KOPT-K1 (cell line): ENCODE data around the gene ATL3.
"Not testable (repeated sequence)": the region's sequence is repeated elsewhere in the genome, so short reads cannot be mapped to it uniquely, and the experiment has no call there.

Source experiments
- H3K27ac ChIP-seq: fragments of 200-600 bp; sonication (generic); 2 replicates; pipeline ENCODE4 v1.5.1; 2016; ENCODE audit warnings: antibody characterized with exemption, mild to moderate bottlenecking, low read depth, low read length; ENCODE audit not compliant: poor library complexity, severe bottlenecking
- H3K36me3 ChIP-seq: fragments of 200-600 bp; sonication (generic); 2 replicates; pipeline ENCODE4 v1.5.1; 2017; ENCODE audit warnings: antibody characterized with exemption, mild to moderate bottlenecking, low read length, moderate library complexity; ENCODE audit not compliant: insufficient read depth
- H3K9me3 ChIP-seq: fragments of 200-600 bp; sonication (generic); 2 replicates; pipeline ENCODE4 v1.5.1; 2017; ENCODE audit warnings: antibody characterized with exemption, low read length, mild to moderate bottlenecking; ENCODE audit not compliant: insufficient read depth, poor library complexity, severe bottlenecking

Gene ATL3

DNA sequence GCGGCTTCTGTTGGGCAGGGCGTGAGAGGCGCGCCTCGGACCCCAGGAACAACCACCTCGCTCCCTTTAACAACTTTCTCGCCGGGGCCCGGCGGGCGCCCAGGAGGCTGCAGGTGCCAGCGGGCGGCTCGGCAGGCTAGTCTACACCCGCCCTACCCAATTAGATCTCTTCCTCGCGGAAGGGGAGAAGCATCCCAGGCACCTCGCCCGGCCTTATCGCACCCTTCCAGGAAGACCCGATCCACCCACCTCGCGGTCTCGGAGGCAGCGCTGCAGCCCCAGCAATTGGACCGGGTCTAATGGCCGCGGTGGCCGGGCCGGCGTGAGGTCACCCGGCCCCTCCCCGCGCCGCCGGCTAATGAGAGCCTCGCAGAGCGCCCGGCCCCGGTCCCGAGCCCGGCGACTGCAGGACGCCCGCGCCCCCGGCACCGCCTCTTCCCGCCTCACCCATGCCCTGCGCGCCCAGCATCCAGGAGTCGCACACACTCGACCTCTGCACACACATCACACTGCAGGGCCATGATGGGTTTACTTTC is 57.0 kb downstream of the ATL3 start, which contains the start of gene PLAAT3:
Gene PLAAT3, minus strand, starts transcription at position 298 of the 536 bp plus-strand sequence. CDS start 419 bp downstream, outside the sequence.
- Histone ChIP-seq H3K27ac (no peak within 1 kb of the TSS), H3K9me3 (no peaks in the 10 kb centered on the region), H3K36me3 (no peaks in the 10 kb centered on the region)

DNA sequence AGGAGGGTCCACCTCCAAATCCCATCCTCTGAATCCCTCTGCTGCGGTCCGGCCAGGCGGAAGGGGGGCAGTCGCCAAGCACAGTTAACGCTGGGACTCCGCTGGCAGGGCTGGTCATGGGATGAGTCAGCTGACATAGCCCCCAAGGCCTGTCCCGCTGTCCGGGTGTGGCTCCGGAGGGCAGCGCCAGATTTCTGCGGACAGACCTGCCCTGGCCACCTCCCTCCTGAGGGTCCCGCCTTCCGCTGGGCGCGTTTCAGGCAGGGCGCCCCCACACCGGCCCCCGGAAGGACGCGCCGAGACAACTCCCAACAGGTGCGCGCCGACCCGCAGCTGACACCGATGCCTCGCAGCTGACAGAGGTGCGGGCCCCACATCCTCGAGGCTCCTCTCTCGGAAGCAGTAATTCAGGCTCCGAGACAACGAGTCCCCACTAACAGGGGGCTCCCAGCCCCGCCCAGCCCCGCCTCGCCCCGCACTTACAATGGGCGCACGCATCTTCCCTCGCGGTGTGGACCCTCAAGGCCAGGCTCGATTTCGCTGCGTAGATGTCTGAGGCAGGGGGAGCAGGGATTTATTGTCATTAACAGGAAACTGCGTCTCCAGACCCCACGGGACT is 57.5 kb downstream of the ATL3 start:
- Histone ChIP-seq H3K27ac (no peak overlapping the region), H3K9me3 (no peaks in the 10 kb centered on the region)

DNA sequence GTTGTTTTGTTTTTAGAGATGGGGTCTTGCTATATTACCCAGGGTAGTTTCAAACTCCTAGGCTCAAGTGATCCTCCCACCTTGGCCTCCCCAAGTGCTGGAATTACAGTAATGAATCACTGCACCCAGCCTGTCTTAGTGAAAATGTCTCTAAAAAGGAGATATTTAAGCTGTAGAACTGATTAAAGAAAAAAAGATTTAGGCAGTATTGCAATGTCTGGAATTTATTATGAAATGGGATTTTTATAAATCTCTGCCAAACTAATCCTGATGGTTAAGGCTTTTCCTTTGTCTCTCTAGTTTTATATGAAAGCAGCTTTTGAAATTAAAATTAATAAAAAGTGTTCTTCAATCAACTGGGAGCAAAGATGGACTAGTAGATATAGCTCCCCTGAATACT is 59.0 kb downstream of the ATL3 start:
- Histone ChIP-seq H3K9me3 (no peaks in the 10 kb centered on the region), H3K27ac (no peak overlapping the region), H3K36me3 (no peaks in the 10 kb centered on the region)

More for the DNA sequence above, 57.5 kb downstream of the ATL3 start:
- H3K36me3 ChIP-seq, result no peaks in the 10 kb centered on the region

DNA sequence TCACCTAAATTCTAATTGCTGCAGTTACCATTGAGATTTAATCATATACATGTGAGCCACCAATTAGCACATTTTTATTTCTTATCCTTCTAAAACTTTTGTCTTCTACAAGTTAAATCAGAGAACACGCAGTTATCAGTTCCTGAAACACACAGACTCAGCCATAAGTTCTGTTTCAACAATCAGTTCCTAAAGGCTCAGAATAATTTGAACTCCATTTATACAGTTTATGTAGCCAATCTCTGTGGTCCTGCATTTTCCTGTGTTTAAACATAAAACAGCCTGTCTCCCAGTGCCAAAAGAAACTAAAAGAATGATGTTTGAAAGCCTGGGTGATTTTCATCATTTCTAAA is 59.8 kb downstream of the ATL3 start:
- Histone ChIP-seq H3K9me3 (no peaks in the 10 kb centered on the region), H3K27ac (no peak overlapping the region), H3K36me3 (no peaks in the 10 kb centered on the region)

DNA sequence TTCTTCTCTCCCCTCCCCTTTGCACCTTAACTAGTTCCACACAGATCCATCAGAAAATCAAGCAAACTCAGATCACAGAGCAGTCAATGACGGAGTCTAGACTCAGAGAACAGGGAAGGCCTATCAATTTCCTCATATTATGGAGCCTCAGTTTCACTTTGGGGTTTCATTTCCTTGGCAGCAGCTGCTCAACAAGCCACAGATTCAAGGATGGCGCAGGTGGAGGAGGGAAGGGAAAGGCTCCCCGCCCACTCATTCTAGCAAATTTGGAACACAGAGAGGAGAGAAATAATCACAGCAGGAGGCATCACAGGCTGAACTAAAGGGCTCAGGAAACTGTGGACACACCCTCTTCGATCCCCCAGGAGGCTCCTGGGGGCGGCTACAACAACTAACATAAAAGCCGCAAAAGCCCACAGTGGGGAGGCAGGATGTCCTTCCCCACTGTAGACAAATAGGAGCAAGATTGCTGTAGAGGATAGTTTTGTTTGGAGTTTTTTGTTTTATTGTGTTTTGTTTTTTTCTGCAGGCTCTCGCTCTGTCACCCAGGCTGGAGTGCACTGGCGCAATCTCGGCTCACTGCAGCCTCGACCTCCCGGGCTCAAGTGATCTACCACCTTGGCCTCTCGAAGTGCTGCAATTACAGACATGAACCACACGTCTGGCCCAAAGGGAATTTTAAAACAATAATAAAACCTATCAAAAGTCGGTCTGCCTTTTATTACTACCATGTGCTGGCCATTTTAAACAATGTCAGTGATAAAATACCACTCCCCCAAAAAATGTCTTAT is 60.4 kb downstream of the ATL3 start:
- Histone ChIP-seq H3K27ac (no peak overlapping the region), H3K36me3 (no peaks in the 10 kb centered on the region), H3K9me3 (no peaks in the 10 kb centered on the region)

DNA sequence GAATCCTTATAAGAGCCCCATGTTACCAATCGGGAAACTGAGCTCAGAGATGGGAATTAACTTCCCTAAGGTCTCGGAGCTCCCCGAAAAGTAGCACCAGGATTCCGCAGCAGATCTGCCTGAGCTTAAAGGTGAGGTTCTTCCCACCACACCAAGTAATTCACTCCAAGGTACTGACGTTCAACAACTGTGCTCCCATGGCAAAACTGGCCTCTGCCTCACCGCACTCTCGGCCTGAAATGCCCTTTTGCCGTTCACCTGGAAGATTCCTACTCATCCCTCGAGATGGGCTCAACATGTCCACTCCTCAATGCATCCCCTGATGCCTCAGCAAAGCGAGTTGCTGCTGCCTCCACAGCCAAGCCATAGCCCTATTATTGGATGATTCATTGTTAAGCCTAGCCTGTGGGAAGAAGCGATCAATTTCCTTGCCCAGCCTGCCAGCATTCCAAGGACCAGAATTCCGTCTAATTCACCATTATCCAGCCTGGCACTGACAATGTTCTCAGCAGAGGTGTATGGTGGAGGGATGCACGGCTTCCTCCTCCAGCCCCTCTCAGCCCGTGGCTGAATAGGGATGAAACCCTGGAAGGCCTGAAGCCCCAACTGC is 61.1 kb downstream of the ATL3 start:
- no peak overlapping the region for H3K27ac ChIP-seq
- no peaks in the 10 kb centered on the region for H3K9me3 ChIP-seq
- no peaks in the 10 kb centered on the region for H3K36me3 ChIP-seq

DNA sequence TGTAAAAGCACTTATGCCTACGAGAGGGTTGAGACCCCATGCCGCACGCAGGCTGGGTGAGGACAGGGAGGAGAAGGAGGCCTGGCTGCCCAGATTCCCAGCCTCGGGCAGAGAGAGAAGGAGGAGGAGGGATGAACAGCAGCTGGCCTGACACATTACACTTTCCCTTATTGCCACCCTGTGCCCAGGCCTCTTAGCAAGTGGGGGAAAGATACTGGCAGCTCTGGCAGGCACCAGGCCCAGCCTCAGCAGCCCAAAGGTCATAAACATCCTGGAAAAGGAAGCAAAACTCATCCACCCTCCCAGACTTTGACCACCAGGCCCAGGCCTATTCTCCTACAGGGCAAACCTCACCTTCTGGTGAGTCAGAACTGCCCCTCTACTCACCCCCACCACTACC is 61.6 kb downstream of the ATL3 start:
- H3K9me3 ChIP-seq, result no peaks in the 10 kb centered on the region
- no peaks in the 10 kb centered on the region for H3K36me3 ChIP-seq
- H3K27ac ChIP-seq, result no peak overlapping the region

DNA sequence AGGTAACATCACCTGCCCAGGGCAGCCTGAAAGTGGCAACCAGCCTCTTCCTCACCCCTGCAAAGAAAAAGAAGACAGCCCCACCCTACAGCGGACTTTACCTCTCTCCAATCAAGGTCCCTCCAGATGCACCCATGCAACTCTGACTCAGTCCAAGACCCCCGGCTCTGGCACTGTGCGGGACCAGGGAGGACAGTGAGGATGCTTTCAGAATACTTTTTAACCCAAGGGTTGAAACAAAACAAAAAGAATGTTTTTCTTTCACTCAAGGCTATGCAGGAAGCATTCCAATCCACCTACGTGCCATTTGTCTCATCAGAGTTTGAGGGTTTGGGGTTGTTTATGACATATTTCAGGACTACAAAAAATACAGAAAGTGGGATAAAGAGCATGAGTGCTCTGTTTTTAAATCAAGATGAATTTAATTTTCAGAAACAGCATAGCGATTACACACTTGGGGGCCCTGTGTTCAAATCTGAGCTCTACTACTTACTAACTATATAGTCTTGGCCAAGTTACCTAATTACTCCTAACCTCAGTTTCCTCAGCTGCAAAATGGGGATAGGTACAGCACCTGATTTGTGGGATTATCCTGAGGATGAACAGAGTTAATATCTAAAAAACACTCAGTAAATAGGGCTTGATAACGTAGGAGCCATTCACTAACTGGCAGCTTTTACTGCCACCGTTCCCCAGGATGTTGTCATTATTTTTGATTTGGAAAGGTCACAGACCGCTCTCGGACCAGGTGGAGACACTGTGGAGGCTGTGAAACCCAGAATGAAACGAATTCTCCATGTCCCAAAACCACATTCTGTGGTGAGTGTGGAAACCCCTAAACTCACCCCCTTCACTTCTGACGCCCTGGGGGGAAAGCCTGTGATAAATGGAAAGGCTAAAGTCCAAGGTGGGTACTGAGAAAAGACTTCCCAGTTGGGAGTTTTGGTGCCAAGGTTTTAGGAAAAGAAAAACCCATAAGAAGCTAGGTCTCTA is 62.5 kb downstream of the ATL3 start:
- no peak overlapping the region for H3K27ac ChIP-seq
- H3K9me3 ChIP-seq, result no peaks in the 10 kb centered on the region
- H3K36me3 ChIP-seq, result no peaks in the 10 kb centered on the region

DNA sequence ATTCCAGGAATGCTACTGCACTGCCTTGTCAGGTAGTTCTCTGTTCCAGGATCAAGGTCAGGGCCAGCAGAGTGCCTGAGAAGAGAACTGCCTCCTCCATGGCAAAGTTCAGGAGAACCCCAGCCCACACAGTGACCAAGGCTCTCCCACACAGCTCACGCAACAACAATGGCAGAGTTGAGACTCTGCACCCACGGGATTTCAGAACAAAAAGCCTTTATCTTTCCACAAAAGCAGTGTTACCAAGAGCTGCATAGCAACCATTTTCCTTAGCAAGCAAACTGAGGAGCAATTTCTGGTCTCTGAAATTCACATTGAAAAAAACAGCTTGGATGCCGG is 68.0 kb downstream of the ATL3 start:
- no peak overlapping the region for H3K27ac ChIP-seq

DNA sequence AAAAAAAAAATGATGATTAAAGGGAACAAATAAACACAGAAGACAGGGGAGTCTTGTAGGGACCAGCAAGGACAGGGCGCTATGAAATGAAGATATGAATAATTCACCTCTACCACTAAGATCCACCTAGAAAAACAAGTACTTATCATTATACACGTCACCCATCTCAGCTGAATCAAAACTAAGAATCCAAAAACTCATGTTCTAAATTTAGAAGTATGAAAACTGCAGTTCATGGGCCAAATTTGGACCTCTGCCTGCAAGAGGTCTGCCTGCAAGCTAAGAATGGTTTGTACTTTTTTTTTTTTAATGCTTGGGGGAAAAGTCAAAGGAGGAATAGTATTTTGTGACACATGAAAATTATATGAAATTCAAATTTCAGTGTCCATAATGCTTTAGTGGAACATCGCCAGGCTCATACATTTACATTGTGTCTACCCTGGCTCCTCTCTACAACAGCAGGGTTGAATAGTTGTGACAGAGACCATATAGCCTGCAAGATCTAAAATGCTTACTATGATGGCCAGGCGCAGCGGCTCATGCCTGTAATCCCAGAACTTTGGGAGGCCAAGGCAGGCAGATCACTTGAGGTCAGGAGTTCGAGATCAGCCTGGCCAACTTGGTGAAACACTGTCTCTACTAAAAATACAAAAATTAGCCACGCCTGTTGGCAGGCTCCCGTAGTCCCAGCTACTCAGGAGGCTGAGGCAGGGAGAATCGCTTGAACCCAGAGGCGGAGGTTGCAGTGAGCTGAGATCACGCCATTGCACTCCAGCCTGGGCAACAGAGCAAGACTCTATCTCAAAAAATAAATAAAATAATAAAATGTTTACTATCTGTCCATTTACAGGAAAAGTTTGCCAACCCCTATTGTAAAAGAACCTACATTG is 68.6 kb downstream of the ATL3 start:
- not testable (repeated sequence) for H3K9me3 ChIP-seq, H3K27ac ChIP-seq, H3K36me3 ChIP-seq

More for the DNA sequence above, 68.0 kb downstream of the ATL3 start:
- Histone ChIP-seq H3K9me3 (no peaks in the 10 kb centered on the region), H3K36me3 (no peaks in the 10 kb centered on the region)

DNA sequence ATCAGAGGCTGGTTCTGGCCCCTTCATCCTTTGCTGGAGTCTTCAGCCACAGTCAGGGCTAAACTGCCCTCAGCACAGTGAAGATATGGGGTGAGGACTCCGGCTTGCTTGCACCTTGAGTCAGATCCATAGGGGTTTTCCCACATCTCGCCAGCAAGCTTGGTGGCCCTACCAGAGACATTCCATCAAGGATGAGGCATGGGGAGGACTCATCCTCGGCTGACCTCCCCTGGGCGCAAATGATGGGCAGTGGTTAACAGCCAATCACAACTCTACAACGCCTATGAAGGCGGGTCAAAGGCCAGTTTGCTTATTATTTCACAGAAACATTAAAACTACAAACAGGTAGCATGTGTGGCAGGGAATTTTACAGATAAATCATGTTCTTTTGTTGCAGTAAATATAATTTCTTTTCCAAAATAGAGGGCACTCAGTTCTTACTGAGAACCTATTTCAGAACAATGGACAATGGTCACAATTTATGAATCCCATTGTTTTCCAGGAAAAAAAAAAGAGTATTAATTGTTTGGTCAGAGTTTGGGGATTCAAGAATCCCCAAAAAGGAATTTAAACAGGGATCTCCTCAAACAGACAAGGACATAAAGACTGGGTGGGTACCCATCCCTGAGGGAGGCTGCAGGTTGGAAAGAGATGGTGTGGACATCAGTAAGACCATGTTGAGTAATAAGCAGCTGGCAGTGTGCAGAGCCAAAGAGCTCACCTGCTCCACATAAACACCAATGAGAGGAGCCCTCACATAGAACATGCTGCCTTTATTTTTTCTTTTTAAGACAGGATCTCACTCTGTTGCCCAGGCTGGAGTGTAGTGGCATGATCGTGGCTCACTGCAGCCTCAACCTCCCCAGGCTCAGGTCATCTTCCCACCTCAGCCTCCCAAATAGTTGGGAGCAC is 71.7 kb downstream of the ATL3 start:
- no peaks in the 10 kb centered on the region for H3K9me3 ChIP-seq
- H3K27ac ChIP-seq, result no peak overlapping the region
- H3K36me3 ChIP-seq, result no peaks in the 10 kb centered on the region

DNA sequence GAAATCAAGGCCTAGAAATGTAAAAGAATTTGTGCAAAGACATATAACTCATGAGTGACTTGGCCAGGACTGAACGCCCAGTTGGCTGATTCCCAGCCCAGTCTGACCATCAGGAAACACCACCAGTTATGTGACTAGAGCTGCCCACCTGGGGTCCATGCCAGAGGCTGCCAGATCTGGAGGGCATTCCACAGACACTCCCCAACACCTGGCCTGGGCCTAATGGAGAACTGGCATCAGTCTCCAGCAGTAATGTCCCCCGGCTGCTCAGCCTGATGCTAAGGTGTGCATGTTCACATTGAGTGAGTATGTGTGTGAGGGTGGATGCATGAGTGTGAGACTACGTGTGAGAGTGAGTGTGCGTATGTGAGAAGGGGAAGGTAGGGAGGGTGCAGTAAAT is 72.6 kb downstream of the ATL3 start:
- Histone ChIP-seq H3K27ac (no peak overlapping the region), H3K36me3 (no peaks in the 10 kb centered on the region)

DNA sequence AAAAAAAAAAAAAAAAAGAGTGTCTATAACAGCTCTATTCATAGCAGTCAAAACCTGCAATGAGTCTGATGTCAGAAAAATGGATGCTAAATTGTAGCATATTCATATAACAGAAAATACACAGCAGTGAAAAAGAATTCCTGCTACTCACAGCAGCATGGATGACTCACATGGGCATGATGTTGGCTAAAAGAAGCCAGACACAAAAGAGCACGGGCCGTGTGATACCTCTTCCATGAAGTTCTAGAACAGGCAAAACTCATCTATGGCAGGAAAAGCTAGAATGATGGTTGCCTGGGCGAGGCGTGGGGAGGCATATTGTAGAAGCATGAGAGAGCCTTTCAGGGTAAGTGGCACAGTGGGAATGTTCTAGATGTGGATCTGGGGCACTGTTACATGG is 75.9 kb downstream of the ATL3 start:
- Histone ChIP-seq H3K9me3 (no peaks in the 10 kb centered on the region), H3K36me3 (no peaks in the 10 kb centered on the region)

More for the DNA sequence above, 72.6 kb downstream of the ATL3 start:
- H3K9me3 ChIP-seq, result no peaks in the 10 kb centered on the region

More for the DNA sequence above, 75.9 kb downstream of the ATL3 start:
- H3K27ac ChIP-seq, result no peak overlapping the region
